Measurements from ENCODE around the gene CLIP2.
"Not testable (repeated sequence)": the region's sequence is repeated elsewhere in the genome, so short reads cannot be mapped to it uniquely, and the experiment has no call there.

Gene CLIP2

DNA sequence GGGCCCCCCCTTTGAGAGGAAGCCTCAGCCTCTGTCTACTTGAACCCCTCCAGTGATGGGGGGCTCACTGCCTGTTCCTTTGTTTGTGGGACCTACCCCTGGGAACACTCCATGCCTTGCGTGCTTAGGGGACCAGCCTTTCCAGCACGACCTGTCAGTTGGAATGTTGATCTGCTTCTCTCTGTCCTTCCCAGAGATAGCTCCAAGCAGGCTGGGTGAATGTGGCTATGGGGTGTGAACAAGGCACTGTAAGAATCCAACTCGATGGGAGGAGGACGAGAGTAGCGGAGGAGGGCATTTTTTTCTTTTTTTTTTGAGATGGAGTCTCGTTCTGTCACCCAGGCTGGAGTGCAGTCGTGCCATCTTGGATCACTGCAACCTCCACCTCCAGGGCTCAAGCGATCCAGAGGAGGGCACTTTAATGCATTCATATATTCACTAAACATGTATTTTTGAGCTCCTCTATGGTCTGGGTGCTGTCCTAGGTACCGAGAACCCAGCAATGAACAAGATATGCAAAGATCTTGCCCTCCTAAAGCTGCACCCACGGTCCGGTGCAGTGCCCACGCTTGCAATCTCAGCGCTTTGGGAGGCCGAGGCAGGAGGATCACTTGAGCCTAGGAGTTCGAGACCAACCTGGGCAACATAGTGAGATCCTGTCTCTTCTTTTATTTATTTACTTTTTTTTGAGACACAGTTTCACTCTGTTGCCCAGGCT lies 8.5 kb downstream of the CLIP2 start:
- DNase-seq (ENCODE audit: low read depth, low spot score) = no peak

DNA sequence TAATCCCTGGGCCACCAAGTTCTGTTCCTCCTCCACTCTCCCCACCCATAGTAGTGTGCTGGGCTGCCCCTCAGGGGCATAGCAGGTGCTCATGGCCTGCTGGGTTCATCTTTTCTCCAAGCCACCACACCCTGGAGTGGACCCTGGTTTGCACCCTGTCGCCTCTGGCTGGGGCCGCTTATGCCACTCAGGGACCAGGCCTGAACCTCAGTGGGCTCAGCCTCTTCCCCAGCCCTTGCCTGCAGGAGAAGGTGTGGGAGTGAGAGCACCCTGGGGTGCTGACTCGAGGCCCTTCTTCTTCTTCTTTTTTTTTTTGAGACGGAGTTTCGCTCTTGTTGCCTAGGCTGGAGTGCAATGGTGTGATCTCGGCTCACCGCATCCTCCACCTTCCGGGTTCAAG lies 10.2 kb downstream of the CLIP2 start:
- no peak for DNase-seq (ENCODE audit: low read depth, low spot score)

DNA sequence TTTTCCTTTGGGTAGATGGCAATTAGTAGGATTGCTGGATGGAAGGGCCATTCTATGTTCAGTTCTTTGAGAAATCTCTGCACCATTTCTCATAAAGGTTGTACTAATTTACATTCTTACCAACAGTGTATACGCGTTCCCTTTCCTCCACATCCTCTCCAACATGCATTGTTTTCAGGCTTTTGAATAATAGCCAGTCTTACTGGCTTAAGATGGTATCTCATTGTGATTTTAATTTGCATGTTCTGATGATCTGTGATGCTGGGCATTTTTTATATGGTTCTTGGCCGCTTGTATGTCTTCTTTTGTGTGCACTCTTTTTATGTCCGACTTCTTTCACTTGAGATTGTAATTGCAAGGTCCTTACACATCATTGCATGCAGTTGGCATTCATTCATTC lies 11.7 kb downstream of the CLIP2 start:
- DNase-seq (ENCODE audit: low read depth, low spot score) = no peak

DNA sequence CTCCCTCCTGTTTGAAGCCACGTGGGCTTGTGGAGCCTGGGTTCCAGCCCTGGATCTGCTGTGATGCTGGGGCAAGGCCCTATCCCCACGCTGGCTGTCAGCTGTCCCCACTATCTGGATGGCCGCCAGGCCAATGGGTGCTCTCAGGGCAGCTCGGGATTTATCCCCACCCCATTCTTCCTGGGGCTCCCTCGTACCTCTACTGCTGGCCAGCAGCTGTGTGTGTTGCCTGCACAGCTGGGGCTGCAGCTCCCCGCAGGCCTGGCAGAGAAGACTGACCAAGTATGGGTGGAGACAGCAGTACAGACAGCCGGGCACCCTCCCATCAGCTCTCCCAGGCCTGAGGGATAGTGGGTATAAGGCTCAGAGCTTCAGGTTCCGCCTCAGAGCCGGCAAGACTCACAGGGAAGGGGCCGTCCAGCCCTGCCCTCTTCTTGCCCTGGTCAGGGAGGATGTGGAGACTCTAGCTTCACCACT lies 13.6 kb downstream of the CLIP2 start:
- no peak for DNase-seq (ENCODE audit: low read depth, low spot score)

DNA sequence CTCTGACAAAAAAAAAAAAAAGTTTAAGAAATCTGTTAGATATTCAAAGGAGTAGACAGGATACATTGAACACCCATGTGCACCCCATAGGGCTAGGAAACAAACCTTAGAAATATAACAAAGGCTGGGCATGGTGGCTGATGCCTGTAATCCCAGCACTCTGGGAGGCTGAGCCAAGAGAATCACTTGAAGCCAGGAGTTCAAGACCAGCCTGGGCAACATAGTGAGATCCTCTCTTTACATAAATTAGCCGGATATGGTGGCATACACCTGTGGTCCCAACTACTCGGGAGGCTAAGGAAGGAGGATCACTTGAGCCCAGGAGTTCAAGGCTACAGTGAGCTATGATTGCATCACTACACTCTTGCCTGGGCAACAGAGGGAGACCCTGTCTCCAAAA lies 15.3 kb downstream of the CLIP2 start:
- DNase-seq (ENCODE audit: low read depth, low spot score) = no peak

DNA sequence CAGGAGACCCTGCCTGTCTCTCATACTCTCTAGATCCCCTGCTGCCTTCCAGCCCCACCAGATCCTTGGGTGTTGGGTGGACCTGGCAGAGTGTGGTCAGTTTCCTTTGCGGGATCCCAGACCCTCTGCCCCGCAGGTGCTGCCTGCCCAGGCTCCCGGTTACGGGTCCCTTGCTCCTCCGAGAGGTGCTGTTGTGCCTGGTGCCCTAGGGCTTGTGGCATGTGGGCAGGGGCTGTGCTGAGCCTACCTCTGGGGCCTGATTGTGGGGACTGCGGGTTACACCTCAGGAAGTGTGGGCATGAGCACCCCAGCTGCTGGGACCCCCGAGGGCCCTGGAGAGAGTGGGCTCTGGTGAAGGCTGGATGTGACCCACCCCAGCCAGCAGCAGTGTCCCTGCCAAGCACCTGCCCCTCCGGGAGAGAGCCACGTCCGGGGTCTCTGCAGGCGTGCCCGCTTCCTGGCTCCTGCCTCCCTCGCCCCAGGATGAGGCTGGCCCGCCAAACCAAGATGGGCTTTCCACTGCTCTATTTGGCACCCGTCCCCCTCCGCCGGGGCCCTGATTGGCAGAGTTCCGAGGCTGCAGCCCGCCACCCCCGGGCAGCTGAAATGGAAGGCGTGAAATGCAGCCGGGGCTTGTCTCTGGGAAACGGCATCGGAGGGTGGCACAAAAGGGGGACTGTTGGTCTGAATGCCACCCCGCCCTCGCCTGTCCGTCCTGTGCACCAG lies 17.0 kb downstream of the CLIP2 start:
- no peak for DNase-seq (ENCODE audit: low read depth, low spot score)

DNA sequence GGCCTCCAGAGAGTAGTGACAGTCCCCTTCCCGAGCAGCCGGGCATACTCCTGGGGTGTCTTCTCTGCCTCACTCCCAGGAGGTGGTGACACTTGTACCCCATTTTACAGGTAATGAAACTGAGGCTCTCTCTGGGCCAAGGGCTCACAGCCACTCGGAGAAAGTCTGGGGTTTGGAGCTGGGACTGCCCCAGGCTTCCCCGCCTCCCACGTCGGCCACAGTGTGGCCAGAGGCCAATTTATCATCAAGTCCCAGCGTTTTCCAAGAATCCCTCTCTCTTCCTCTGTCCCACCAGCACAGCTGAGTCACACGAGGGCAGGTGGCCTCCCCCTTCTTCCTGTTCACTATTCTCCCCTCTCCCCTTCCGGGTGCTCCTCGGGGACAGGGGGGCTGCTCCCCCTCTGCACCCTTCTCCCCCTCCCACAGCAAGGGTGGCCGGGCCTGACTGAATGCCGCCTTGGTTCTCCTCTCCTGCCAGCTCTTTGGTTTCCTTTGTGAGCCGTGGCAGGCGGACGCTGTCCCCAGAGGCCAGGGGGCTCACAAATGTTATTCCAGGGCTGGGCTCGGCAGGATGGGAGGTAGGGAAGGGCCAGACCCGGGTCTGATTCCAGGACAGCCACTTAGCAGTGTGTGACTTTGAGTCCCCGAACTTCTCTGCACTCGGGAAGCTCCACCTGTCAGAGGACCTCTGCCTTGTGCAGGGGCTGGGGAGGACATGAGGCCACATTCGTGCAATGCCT lies 17.7 kb downstream of the CLIP2 start:
- DNase-seq (ENCODE audit: low read depth, low spot score) = no peak

DNA sequence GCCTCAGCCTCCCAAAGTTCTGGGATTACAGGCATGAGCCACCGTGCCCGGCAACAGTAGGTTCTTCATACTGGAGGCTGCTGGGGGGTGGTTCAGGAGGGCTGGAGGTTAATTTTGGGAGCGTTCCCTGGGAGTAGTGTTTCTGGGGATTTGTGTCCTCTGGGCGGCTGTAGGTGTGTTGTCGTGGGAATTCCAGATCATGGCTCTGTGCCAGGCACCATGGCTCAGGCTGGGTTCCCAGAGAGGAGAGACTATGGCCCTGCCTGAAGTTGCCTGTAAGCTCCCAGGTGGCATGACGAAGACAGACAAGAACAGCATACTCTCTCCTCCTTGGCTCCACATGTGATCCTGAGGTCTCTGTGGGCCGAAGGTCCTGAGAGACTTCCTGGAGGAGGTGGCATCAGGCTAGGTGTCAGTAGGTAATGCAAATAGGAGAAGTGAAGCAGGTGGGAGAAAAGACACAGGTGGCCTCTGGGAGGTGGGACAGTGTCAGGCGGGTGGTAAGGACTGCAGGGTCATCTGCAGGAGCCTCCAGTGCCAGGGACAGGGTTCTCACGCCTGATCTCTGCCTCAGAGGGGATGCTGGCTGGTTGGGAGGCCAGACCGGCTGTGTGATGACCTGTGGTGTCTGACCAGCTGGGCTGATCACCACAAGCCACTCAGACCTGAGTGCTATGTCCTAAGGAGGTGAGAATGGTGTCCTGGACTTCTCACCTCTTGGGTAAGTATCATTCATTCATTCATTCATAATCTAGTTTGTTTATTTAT lies 18.7 kb downstream of the CLIP2 start:
- DNase-seq (ENCODE audit: low read depth, low spot score) = no peak

DNA sequence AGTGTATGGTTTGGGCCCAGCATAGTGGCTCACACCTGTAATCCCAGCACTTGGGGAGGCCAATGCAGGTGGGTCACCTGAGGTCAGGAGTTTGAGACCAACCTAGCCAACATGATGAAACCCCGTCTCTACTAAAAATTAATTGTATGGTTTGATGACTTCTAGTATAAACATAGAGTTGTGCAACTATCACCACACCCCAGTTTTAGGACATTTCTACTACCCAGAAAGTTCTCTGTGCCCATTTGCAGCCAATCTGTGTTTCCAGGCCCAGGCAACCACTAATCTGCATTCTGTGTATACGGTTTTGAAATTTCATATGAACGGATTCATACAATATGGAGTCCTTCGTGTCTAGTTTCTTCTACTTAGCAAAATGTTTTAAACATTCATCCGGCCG lies 20.0 kb downstream of the CLIP2 start:
- no peak for DNase-seq (ENCODE audit: low read depth, low spot score)

DNA sequence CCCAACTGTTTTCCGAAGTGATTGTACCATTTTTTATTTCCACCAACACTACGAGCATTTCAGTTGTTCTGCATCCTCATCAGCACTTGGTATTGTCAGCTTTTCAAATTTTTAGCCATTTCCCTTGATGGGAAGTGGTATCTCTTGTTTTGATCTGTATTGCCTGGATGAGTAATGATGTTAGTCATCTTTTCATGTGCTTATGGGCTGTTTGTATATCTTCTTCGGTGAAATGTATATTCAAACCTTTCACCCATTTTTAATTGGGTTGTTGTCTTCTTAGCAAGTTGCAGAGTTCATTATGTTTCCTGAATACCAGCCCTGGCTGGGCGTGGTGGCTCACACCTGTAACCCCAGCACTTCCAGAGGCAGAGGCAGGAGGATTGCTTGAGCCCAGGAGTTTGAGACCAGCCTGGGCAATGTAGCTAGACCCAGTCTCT lies 22.1 kb downstream of the CLIP2 start:
- no peak for DNase-seq (ENCODE audit: low read depth, low spot score)

DNA sequence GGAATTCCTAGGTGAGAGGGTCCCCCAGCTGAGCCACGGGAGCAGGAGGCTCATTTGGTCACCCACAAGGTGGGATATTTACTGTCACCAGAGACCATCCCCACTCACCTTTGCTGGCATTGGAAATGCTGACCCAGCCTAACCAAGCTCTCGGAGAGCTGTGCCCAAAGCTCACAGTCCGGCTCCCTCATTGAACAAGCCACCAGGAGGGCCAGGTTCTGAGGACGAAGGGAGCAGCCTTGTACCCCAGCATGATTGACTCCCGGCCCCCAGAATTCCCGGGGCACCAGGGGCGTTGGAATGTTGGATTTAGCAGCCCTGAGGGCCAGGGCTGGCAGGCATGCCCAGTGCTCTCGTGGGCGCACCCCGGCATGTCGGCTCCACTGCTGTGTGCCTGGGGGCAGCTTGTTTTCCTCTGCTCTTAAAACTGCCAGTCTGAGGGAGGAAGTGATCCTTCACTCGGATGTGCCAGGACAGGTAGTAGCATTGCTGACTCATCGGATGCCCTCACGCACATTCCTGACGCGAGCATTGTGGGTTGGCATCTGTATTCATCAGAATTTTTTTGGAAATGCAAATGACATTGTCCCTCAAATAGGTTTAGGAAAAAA lies 23.3 kb downstream of the CLIP2 start:
- no peak for DNase-seq (ENCODE audit: low read depth, low spot score)

DNA sequence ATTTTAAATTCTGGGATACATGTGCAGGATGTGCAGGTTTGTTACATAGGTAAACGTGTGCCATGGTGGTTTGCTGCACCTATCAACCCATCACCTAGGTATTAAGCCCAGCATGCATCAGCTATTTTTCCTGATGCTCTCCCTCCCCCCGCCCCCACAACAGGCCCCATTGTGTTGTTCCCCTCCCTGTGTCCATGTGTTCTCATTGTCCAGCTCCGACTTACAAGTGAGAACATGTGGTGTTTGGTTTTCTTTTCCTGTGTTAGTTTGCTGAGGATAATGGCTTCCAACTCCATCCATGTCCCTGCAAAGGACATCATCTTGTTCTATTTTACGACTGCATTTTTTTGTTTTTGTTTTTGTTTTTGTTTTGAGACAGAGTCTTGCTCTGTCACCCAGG lies 26.7 kb downstream of the CLIP2 start:
- DNase-seq (ENCODE audit: low read depth, low spot score) = not testable (repeated sequence)

DNA sequence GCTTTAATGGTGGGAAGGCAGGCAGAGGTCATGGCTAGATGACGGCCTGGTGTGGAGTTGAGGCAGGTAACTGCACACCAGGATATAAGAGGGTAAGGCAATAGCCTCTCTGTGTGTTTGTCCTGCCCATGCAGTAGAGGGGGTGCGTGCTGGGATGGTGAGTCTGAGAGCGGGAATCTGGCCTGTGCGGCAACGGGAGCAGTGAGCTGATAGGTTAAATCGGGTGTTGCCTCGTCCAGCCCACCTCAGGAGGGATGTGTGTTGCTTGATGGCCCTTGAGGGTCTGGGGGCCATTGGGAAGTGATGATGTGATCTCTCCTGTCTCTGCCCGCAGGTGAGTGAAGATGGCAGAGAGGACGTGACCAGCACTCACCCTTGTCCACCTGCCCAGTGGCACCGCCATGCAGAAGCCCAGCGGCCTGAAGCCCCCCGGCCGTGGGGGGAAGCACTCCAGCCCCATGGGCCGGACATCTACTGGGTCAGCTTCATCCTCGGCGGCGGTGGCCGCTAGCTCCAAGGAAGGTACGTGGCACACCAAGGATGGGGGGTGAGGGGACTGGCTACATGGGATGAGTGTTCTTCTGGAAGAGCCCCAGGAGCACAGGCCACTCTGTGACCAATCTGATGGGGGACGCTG lies 28.1 kb downstream of the CLIP2 start:
- no peak for DNase-seq (ENCODE audit: low read depth, low spot score)

DNA sequence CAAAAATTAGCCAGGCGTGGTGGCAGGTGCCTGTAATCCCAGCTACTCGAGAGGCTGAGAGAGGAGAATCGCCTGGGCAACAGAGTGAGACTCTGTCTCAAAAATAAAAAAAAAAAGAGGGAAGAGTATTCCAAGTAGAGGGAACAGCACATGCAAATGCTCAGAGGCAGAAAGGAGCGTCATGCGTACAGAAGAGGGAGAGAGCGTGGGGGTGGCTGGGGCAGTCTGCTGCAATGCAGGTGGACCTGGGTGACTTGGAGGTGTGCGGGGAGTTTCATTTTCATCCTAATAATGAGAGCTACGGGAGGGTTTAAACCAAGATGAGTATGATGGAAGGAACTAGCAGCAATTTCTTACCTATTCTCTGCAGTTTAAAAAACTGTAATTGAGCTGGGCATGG lies 28.8 kb downstream of the CLIP2 start:
- DNase-seq (ENCODE audit: low read depth, low spot score) = no peak

DNA sequence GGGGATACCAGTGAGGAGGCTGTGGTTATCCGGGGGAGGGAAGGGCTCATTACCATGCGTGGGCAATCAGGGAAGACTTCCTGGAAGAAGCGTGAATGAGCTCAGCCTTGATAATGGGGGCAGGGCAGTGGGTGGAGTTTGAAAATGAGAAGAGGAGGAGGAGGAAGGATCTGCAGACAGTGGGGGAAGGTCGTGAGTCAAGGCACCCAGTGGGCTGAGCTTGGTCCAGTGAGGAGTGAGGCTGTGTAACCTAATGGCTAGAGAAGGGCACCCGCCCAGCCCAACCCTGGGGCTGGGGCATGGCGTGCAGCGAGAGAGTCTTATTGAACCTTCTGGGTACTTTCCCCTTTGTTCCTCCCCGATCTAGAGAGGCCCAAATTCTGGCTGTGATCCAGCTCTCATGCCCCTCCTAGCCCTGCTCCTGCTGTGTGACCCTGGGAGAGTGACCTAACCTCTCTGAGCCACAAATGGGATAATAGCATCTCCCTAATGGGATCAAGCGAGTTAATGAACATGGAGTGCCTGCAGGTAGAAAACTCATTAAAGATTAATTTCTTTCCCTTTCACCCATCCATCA lies 31.5 kb downstream of the CLIP2 start:
- DNase-seq (ENCODE audit: low read depth, low spot score) = no peak

DNA sequence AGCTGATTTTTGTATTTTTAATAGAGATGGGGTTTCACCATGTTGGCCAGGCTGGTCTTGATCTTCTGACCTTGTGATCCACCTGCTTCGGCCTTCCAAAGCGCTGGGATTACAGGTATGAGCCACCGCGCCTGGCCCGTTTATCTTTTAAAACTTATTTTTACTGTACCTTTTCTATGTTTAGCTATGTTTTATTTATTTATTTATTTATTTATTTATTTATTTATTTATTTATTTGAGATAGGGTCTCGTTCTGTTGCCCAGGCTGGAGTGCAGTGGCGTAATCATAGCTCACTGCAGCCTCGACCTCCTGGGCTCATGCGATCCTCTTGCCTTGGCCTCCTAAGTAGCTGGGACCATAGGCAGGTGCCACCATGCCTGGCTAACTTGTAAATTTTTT lies 33.7 kb downstream of the CLIP2 start:
- not testable (repeated sequence) for DNase-seq (ENCODE audit: low read depth, low spot score)

DNA sequence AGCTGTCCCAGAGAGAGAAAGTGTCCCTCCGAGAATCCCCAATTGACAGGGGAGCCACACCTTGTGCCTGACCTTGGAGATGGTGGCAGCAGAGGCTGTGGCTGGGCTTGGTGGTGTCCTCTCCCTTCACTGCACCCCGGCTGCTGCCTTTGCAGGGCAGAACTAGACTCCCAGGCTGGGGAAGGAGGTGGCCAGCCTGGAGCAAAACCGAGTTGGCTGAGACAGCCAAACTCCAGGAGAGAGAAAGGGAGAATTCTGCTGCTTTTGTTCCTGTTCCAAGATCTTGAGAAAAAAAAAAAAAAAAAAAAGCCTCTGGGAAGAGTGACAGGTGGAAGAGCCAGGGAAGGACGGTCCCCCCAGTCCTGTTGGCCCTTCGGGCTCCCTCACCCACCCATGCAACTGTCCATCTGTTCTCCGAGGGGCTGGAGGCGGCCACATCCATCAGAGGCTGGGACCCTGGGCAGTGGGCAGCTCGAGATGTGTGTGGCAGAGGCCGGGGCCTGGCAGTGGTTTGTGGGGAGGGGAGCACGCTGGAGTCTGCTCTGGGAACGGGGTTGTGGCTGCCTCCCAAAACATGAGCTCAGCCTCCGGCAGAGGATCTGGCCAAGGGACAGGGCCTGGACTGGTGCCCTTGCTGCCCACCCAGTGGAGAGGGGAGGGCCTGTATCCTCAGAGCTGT lies 35.5 kb downstream of the CLIP2 start:
- DNase-seq (ENCODE audit: low read depth, low spot score) = no peak

DNA sequence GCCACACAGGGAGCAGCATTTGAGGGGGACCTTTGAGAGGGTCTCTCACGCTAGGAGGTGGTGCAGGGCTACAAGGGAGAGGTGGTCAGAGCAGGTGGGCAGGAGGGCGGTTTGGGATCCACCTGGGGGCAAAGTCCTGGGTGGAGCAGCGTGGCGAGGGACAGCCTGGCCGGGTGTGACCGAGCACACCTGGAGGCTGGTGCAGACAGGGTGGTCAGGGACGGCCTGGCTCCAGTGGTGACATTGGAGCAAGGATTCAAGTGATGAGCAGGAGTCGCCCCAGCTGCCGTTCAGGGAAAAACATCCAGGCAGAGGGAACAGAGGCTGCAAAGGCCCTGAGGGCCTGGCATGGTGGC lies 36.0 kb downstream of the CLIP2 start:
- DNase-seq (ENCODE audit: low read depth, low spot score) = no peak

DNA sequence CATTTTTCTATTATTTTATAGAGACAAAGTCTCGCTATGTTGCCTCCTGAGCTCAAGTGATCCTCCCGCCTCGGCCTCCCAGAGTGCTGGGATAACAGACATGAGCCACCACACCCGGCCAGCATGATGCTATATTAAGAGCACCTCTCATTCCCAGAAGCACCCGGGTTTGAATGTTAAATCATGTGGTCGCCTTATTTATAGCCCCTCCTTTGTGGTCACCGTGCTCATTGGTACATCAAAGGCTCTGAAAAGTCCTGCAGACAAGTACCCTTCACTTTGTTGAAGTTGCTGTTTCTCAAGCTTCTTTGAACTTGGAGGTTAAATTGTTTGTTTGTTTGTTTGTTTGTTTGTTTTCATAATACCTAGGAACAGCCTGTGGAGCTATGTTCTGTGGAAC lies 40.0 kb downstream of the CLIP2 start:
- DNase-seq (ENCODE audit: low read depth, low spot score) = no peak

Measured in iPS DF 19.7 (cell line).